Left lobe of liver (tissue), 2 donors: ENCODE measurements around the gene ST8SIA2. TPM values are rescaled to one million over a fixed set of nuclear protein-coding genes. Genes with fewer than 3 reads are reported as not detected.

Source experiments
- ATAC-seq: fragments of 200-7000 bp; cut with Tn5 transposase; one replicate; pipeline ENCODE4 v1.9.1; 2020; ENCODE audit warnings: mild to moderate bottlenecking, moderate library complexity
- DNase-seq: peaks from one replicate; pipeline ENCODE4 v3.0.0-alpha.2; 2020; ENCODE audit warnings: low spot score
- total RNA-seq: library from RNA; stranded (reverse); gene quantifications from one replicate; pipeline ENCODE4 v1.2.1, GENCODE V29; 2021
- donor health status: DM: no; HTN: no; CAD: no; lungs with moderate emphysema.
- donor health status: DM: no; HTN: yes; CAD: no.

Gene ST8SIA2
- total RNA-seq, 1 donor from 2014 or later, result not detected

DNA sequence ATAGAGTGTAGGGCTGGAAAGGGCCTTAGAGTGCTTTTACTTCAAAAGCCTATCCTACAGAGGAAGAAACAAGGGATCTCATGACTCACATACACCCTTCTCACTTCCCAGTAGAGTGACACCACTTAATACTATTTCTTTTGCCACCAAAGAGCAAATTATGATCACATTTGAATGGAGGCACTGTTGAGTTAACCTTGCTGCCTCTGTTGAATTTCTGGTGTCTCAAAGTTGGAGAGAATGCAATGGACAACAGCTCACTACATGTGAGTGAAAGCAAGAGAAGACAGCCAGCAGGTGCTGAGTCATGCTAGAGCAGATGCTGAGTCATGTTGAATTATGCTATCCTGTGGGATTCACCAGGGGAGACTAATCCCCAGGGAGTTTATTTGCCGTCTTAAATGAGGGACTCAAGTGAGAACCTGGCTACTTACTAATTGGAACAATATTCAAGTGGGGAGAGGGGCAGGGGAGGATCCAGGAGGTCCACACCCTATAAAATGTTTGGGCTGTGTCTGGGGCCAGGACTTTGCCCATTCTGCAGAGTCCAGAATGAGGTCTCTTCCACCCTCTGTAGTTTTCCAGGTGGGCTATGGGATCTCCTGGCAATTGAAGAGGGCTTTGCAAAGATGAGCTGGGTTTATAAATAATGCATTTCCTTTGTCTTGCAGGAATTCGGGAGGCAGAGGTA, 35.8 kb downstream of the ST8SIA2 start:
- DNase-seq (no peak), ATAC-seq (no peak)

DNA sequence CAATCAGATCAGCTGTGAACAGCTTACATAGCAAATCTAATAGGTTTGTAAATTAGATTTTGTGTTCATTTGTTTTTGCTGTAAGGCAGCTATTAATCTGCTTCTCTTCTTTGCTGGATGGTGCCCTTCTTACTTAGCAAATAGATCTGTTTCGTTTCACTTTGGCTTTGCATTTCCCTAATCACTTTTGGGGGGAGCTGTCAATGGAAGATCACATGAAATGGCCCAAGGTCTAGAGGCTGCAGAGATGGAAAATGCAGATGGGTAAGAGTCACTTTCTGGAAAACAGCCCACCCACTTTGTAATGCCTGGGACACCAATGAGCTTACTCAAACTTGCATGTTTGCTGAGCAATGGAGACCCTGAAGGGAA, 36.4 kb downstream of the ST8SIA2 start:
- DNase-seq, result no peak

DNA sequence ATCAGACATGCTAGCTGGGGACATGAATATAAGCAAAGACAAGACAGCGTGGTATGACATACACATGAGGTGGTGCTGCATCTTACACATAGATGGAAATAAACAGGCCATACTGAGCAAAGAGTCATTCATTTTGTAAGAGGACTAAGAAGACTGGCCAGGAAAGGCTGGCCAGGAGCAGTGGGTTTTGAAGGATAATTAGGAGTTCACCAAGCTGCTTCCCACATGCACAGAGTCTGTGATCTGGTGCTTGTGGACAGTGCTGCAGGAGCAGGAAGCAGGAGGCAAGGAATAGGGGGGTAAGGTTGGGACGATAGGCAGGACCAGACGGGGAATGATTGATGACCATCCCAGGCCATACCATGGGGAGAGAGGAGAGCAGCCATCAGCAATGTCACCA, 41.5 kb downstream of the ST8SIA2 start:
- DNase-seq, result no peak
- ATAC-seq, result no peak

More for the DNA sequence above, 36.4 kb downstream of the ST8SIA2 start:
- no peak for ATAC-seq

DNA sequence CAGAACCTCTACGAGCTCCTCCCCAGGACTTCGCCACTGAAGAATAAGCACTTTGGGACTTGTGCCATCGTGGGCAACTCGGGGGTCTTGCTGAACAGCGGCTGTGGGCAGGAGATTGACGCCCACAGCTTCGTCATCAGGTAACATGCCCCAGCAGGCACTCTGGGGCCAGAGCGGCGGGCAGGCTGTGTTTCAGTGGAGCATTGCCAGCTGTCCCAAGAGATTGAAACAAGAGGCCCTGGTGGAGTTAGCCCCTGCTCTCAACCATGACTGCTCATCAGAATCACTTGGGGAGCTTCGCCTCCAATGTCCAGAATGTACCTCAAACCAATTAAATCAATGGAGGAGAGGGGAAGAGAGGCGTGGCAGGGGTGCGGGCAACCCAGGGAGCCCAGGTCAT, 44.8 kb downstream of the ST8SIA2 start:
- ATAC-seq, result no peak
- DNase-seq, result no peak

DNA sequence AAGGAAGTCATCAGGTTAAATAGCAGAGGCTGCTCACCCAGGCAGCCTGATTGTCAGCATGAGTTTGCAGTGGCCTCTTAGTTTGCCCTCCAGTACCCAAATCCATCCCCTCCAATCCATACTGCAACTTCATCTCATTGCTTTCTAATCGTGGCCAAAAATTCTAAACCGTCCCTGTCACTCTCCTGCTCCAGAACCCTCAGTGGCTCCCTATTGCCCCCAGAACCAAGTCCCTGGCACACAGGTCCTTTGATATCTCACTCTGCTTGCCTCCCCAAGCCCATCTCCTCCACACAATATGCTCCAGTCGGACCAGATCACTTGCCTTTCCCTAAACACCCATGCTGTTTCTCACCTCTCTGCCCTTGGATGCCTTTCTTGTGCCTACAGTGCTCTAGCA, 49.7 kb downstream of the ST8SIA2 start:
- ATAC-seq (no peak), DNase-seq (no peak)

DNA sequence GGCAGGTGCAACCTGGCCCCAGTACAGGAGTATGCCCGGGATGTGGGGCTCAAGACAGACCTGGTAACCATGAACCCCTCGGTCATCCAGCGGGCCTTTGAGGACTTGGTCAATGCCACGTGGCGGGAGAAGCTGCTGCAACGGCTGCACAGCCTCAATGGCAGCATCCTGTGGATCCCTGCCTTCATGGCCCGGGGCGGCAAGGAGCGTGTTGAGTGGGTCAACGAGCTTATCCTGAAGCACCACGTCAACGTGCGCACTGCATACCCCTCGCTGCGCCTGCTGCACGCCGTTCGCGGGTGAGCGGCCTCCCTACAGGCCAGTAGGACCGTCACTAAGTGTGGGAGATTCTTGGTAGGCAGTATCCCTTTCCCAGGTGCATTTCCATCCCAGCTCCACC, 51.0 kb downstream of the ST8SIA2 start:
- no peak for ATAC-seq
- no peak for DNase-seq

DNA sequence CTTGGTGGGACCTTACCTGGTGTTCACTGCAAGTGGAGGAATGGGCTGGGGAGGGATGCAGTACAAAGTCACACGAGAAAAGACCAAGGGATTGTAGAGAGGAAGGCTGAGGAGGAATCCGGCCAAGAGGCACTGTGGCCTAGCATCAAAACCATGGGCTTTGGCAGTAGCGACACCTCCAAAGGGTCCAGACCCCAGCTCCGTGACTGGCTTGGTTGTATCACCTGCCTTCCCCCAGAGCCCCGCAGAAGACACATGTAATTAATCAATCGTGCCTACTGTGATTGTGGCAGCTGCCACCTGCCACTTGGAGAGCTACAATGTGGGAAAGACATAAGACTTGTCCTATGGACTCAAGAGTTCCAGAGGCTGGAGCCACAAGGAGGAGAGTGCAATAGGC, 54.7 kb downstream of the ST8SIA2 start:
- ATAC-seq, result no peak
- DNase-seq, result no peak

DNA sequence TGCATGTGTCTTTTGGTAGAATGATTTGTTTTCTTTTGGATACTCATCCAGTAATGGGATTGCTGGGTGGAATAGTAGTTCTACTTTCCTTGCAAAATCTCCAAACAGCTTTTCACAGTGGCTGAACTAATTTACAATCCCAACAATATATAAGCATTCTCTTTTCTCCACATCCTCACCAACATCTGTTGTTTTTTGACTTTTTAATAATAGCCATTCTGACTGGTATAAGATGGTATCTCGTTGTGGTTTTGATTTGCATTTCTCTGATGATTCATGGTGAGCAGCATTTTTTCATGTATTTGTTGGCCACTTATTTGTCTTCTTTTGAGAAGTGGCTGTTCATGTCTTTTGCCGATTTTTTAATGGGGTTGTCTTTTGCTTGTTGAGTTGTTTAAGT, 55.8 kb downstream of the ST8SIA2 start:
- DNase-seq (no peak), ATAC-seq (no peak)

DNA sequence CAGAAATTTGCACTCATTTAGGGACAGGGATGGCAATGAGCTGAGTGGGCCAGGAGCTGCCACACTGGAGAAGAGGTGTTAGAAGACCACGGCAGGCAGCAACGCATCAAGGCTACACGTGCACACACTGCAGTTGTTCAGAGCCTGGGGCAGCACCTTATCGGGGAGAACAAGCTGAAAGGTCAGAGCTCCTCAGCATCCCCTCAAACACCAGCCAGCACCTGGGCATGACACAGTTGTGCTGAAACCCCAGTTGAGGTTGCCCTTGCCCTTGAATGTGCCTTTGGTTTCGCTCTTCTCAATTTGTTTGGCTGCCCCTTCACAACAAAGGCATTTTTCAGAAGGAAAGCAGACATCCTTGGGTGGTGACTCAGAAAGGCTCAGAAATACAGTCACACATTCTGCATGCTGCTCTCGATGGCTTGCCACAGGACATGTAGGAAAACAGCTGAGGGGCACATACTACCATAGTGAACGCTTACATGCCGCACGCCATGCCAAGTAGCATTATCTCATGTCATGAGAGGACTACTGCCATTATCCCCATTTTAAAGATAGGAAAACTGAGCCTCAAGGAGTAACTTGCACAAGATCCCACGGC, 57.6 kb downstream of the ST8SIA2 start:
- no peak for ATAC-seq
- no peak for DNase-seq

DNA sequence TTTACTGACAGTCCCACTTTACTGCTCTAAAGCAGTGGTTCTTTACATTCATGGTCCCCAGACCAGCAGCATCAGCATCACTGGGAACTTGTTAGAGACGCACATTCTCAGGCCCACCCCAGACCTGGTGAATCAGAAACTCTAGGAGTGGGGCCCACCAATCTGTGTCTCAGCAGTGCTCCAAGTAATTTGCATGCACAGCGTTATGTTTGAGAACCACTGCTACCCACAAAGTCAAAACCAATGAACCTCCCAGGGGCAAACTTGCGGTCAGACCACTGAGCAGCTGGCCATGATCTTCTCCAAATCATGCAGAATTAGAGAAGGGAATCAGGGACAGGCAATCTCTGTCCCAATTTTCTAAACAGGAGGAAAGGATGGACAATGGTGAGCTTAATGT, 58.5 kb downstream of the ST8SIA2 start:
- DNase-seq (no peak), ATAC-seq (no peak)

DNA sequence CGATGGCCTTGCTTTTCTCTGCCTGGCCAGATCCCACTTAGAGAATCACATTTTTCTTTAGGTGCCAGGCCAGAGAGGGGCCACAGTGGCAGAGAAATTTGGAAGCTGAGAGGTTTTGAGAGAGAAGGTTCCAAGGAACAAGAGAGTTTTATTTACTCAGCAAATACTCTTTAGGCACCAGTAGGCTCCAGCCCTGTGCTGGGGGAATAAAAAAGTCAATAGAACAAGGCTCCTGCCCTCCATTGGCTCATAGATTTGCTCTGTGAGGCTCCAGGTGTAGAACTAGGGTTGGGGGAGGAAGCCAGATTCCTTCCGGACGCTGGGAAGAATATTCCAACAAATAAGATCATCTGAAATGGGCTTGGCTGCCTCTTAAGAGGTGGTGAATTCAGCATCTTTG, 59.9 kb downstream of the ST8SIA2 start:
- DNase-seq, result no peak
- no peak for ATAC-seq

DNA sequence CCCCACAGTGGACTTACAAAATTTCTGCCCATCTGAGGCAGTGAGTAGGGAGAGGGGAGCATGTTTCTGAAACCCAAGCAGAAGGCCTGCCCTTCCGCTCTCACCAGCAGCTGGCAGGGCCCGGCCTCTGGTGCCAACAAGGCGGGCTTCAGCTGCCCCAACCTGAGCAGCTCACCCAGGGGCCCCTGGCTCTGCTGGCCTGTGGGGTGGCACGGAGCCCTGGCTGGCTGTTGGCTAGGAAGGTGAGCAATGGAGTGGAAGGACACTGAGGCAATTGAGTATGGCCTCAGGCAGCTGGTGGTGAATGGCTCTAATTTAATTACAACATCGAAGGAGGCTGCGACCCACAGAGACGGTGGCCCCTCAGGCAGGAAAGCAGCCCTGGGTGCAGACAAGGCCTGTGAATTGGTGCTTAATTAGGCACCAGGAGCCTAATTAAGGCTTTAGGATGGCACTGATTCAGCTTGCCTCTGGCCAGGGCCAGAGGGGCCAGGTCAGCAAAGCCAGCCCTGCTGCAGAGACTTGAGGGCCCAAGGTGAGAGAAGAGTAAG, 60.9 kb downstream of the ST8SIA2 start:
- ATAC-seq (no peak), DNase-seq (no peak)

DNA sequence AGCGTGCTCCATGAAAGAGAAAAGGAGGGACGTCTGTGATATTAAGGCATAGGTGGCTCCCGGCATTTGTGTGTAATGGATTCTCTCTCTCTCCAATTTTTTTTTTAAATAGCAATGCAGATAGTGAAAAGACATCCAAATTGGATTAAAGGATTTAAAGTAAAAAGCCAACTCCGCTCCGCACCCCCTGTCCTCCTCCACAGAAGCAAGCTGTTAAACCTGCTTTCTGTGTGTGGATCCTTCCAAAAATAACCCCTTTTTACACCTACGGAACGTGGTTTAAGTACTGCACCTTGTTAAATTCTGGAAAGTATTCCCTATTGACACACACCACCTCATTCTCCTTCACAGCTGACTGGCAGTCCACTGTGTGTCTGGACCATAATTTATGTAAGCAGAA, 61.6 kb downstream of the ST8SIA2 start:
- DNase-seq (no peak), ATAC-seq (no peak)

DNA sequence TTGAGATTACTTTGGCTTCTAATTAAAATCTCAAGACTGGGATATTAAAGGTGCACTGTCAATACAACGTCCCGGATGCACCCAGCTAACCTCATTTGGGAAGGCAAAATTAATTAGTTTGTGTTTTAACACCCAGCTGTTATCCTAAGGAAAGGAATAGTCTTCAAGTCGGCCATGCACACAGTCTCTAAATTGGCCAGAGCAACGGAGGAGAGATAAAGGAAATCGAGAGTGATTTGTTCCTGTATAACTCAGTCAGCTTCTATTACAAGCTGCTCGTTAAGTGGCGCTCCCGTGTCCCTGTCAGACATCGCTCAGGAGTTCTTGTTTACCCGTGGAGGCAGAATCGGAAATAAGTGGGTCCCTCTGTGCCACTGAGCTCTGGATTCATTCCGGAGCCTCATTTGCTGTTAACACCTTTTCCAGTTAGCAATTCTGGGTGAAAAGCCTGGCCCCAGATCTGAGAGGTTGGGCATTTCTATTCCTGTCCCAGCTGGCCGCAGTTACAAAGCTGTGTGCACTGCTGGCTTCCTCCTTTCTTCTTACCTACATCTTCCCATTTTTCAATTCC, 63.9 kb downstream of the ST8SIA2 start:
- DNase-seq, result no peak
- ATAC-seq, result no peak

DNA sequence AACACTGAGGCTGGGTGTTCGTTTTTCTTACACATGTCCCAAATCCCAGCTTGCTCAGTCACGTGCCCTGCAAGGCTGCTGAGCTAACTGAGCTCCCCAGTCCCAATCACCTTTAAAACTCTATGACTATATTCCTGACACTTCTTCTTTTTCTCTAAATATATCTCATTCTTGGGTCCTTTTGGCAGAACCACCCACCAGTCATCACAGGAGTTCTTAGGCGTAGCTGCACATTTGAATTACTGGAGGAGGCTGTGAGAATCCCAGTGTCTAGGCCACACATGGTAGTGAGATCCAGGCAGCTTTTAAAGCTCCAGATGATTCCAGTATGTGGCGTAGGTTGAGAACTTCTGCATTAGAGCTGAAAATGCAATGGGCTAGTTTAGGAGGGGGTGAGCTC, 66.3 kb downstream of the ST8SIA2 start:
- ATAC-seq (no peak), DNase-seq (no peak)

DNA sequence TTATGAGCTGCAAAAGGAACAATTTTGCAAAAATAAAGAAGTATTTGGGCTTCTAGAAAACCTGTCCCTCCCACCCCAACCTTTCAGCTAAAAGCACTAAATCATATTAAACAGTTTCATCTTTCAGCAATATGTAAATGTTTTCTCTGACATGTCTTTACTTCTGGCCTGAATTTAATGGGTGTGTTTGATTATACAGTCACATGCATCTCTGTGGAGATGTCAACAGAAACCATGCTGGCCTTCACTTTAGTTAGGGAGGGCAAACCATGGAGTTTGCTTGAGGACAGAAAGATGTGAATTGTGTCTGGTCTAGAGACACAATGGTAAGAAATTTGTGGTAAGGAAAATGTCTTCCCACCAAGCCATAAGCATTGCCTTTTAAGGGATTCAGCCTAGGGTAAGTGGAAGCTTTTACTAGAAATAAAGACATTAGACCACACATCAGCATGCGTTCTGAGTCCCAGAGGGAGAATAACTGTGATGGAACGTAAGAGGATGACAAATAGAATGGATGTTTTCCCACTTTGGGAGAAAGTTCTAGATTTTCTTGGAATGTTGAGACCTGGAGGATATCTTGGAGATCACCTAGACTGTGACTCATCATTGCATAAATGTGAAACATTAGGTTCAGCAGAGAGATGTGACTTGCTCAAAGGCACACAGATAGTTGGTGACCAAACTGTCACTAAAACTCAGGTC, 68.9 kb downstream of the ST8SIA2 start:
- ATAC-seq, result no peak
- DNase-seq, result no peak

DNA sequence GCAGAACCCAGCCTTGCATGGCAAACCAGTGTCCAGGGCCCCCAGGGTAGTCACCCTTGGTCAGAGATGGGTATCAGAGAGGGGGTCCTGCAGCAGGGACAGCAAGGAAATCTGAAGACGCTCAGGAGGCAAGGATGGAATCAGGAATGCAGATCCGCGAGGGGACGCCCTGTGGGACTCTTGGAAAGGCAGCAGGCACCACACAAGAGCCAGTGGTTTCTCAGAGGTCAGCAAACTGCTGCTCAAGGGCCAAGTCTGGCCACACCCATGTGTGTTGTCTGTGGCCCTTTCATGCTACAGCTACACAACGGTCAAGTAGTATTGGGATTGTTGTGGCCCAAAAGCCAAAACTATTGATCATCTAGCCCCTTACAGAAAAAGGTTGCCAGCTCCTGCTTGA, 69.7 kb downstream of the ST8SIA2 start:
- ATAC-seq (no peak), DNase-seq (no peak)

DNA sequence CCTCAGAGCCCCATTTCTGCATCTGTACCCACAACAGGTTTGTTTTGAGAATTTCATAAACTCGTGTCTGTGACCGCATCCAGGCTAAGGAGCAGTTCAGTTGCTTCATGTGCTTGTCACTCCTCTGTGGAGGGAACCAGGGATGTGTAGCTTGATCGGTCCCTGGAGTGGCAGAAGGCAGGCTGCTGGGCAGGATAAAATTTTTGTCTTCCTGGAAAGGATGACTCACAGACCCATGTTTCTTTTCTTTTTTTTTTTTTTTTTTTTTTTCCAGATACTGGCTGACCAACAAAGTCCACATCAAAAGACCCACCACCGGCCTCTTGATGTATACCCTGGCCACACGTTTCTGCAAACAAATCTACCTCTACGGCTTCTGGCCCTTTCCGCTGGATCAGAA, 70.1 kb downstream of the ST8SIA2 start:
- no peak for ATAC-seq

DNA sequence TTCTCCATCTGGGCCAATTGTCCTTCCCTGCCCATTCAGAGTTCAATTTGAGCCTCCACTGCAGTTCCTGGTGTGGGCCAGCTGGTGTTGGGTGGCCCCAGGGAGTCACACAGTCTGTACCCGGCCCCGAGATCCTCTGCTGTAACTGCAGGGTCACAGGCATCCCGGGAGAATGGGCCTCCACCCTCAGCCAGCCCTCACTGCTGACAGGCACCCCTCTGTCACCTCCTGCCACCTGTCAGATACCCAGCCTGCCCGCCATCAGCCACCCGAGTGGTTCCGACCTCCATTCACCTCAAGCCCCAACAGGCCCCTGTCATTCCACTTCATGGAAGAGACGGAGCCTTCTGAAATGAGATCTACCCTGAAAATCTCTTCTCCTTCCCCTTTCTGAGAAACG, 73.2 kb downstream of the ST8SIA2 start:
- no peak for DNase-seq
- no peak for ATAC-seq

More for the DNA sequence above, 70.1 kb downstream of the ST8SIA2 start:
- no peak for DNase-seq

DNA sequence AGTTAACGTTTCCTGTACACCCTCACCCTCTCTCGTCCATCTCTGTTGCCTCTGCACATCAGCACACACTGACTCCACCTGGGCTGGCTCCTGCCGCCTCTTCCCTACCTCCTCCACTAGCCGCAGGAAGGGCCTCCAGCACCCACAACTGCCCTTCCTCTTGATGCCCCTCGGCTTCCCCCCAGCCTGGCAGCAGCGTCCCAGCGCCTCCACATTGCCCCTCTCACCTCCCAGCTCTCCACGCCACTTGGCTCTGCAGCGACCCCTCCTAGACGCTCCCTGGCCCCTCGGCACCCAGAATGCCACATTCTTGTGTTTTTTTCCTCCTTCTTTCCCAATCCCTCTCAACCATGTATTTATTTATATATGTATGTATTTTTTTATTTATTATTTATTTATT, 73.6 kb downstream of the ST8SIA2 start:
- DNase-seq (no peak), ATAC-seq (no peak)

DNA sequence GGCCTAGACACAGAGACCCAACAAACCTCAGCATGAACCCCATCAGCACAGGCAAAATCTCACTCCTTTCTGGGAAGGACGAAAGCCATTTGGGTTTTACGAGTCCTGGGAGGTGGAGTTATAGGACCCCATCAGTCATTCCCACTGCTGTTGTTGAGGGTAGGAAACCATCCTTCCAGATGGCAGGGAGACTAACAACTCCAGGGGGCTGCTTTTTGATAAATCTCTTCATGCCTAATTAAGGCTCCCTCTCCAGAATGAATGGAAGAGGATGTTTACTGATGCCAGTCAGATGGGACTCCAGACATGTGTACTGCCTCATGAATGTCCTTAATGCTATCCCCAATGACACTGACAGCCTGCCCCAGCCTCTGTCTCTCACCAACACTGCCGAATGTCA, 75.3 kb downstream of the ST8SIA2 start:
- ATAC-seq, result no peak
- no peak for DNase-seq

DNA sequence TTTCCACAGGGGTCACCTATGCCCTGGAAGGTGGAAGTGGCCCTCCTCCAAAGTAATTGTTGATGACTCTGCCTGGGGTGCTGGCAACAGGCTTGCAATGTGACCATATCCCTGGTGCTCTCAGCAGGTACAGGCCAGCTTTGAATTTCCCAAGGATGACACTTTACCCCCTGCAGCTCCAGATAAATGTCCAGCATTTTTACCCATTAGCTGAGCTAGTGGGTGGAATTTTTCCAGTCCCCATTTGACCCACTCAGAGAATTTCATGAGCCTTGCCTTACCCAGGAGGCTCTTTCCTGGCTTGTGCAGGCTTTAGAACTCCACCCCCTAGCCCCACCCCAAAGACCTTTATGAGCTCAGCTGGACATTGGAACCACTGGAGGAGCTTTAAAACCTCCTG, 77.6 kb downstream of the ST8SIA2 start:
- no peak for ATAC-seq
- DNase-seq, result no peak
